Endodermal cell (in vitro differentiated cells): ENCODE data around the gene CASP2. TPM values are rescaled to one million over a fixed set of nuclear protein-coding genes. Genes with fewer than 3 reads are reported as not detected.

Experiments
- DNase-seq: peaks from one replicate; pipeline ENCODE4 v3.0.0-alpha.2; 2017
- H3K27ac ChIP-seq: 2 replicates; pipeline ENCODE4 v1.5.1; 2013; ENCODE audit warnings: mild to moderate bottlenecking, low read depth, low read length, moderate library complexity
- H3K27me3 ChIP-seq: 2 replicates; pipeline ENCODE4 v1.6.1; 2013; ENCODE audit warnings: mild to moderate bottlenecking, low read length, moderate library complexity; ENCODE audit not compliant: insufficient read depth, control insufficient read depth, poor library complexity, severe bottlenecking
- H3K36me3 ChIP-seq: 2 replicates; pipeline ENCODE4 v1.7.0; 2013; ENCODE audit warnings: mild to moderate bottlenecking, low read length, moderate library complexity; ENCODE audit not compliant: control insufficient read depth, insufficient read depth
- H3K4me1 ChIP-seq: one replicate; pipeline ENCODE4 v1.7.0; 2013; ENCODE audit warnings: low read length; ENCODE audit not compliant: control insufficient read depth, insufficient read depth
- H3K4me3 ChIP-seq: 2 replicates; pipeline ENCODE4 v1.5.1; 2013; ENCODE audit warnings: mild to moderate bottlenecking, low read length, moderate library complexity
- H3K9ac ChIP-seq: 2 replicates; pipeline ENCODE4 v1.6.1; 2013; ENCODE audit warnings: mild to moderate bottlenecking, low read length, moderate library complexity; ENCODE audit not compliant: poor library complexity, severe bottlenecking; ENCODE audit errors: extremely low read depth
- H3K9me3 ChIP-seq: 2 replicates; pipeline ENCODE4 v1.6.1; 2013; ENCODE audit warnings: mild to moderate bottlenecking, low read length, moderate library complexity; ENCODE audit not compliant: control insufficient read depth
- H3K27ac Mint-ChIP-seq: 2 replicates; pipeline ENCODE4 v1.8.0; 2020; ENCODE audit warnings: mixed read lengths
- H3K27me3 Mint-ChIP-seq: 2 replicates; pipeline ENCODE4 v1.8.0; 2021; ENCODE audit warnings: mild to moderate bottlenecking, mixed read lengths; ENCODE audit not compliant: insufficient read depth
- H3K36me3 Mint-ChIP-seq: 2 replicates; pipeline ENCODE4 v1.8.0; 2020; ENCODE audit warnings: low read depth, mixed read lengths
- H3K4me1 Mint-ChIP-seq: 2 replicates; pipeline ENCODE4 v1.8.0; 2020; ENCODE audit warnings: mixed read lengths
- H3K4me3 Mint-ChIP-seq: 2 replicates; pipeline ENCODE4 v1.8.0; 2020; ENCODE audit warnings: mild to moderate bottlenecking, moderate library complexity, mixed read lengths
- H3K9me3 Mint-ChIP-seq: 2 replicates; pipeline ENCODE4 v1.8.0; 2020; ENCODE audit warnings: mild to moderate bottlenecking, mixed read lengths
- WGBS, 2 experiments: methylation state at CpG; one replicate each; pipeline versions ENCODE4 v1.1.5 to v1.1.7; 2013; ENCODE audit warnings: missing lambda C conversion rate in 2 of 2, mixed read lengths in 1 of 2; ENCODE audit not compliant: insufficient coverage in 1 of 2, insufficient read length in 1 of 2; 5-methylcytosine and 5-hydroxymethylcytosine counted together
- total RNA-seq, 2 donors: library from RNA; stranded (reverse); fragmentation: NEBNext Ultra II Directional in 1 of 2; extraction: Animal tissue kit (Norgen Biotek cat#: 25700) in 1 of 2; gene quantifications; 2 replicates in 1 of 2; 3 replicates in 1 of 2; pipeline ENCODE4 v1.2.1, GENCODE V29; 2021
- TF ChIP-seq, protein P1 (sequence below): fragments of 200-600 bp; sonication (generic); conservative IDR thresholded peaks from 2 replicates; pipeline ENCODE4 v1.5.0; 2021; ENCODE audit warnings: antibody characterized with exemption, mild to moderate bottlenecking

CASP2 gene
- total RNA-seq, 2 donors from 2014 or later: 47.9 to 48.3 TPM

DNA sequence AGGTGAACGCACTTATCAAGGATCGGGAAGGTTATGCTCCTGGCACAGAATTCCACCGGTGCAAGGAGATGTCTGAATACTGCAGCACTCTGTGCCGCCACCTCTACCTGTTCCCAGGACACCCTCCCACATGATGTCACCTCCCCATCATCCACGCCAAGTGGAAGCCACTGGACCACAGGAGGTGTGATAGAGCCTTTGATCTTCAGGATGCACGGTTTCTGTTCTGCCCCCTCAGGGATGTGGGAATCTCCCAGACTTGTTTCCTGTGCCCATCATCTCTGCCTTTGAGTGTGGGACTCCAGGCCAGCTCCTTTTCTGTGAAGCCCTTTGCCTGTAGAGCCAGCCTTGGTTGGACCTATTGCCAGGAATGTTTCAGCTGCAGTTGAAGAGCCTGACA, 16.8 kb downstream of the CASP2 start:
- no peaks in the 10 kb centered on the region for H3K9me3 ChIP-seq
- no peak overlapping the region for H3K4me3 ChIP-seq
- Mint-ChIP-seq H3K4me1 (no peaks in the 10 kb centered on the region), H3K27ac (no peak overlapping the region), H3K27me3 (no peaks in the 10 kb centered on the region), H3K4me3 (no peak overlapping the region), H3K9me3 (no peaks in the 10 kb centered on the region), H3K36me3 (peaks cover 90% of the 10 kb centered on the region)
- no peak overlapping the region for H3K9ac ChIP-seq
- H3K27ac ChIP-seq: no peak overlapping the region
- no peaks in the 10 kb centered on the region for H3K4me1 ChIP-seq
- no peaks in the 10 kb centered on the region for H3K27me3 ChIP-seq
- DNase-seq: no peak
- 89 to 93% methylated on average over 5 to 6 of the region's 6 CpGs for WGBS, 2 experiments
- peaks cover 88% of the 10 kb centered on the region for H3K36me3 ChIP-seq
- TF ChIP-seq, protein P1, sequence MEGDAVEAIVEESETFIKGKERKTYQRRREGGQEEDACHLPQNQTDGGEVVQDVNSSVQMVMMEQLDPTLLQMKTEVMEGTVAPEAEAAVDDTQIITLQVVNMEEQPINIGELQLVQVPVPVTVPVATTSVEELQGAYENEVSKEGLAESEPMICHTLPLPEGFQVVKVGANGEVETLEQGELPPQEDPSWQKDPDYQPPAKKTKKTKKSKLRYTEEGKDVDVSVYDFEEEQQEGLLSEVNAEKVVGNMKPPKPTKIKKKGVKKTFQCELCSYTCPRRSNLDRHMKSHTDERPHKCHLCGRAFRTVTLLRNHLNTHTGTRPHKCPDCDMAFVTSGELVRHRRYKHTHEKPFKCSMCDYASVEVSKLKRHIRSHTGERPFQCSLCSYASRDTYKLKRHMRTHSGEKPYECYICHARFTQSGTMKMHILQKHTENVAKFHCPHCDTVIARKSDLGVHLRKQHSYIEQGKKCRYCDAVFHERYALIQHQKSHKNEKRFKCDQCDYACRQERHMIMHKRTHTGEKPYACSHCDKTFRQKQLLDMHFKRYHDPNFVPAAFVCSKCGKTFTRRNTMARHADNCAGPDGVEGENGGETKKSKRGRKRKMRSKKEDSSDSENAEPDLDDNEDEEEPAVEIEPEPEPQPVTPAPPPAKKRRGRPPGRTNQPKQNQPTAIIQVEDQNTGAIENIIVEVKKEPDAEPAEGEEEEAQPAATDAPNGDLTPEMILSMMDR: no peak

- no peaks in the 10 kb centered on the region for H3K4me1 Mint-ChIP-seq
- Histone ChIP-seq H3K4me3 (no peak overlapping the region), H3K9ac (no peak overlapping the region), H3K27me3 (no peaks in the 10 kb centered on the region), H3K4me1 (no peaks in the 10 kb centered on the region), H3K36me3 (peaks cover 84% of the 10 kb centered on the region), H3K9me3 (no peaks in the 10 kb centered on the region), H3K27ac (no peak overlapping the region)
- no peak overlapping the region for H3K4me3 Mint-ChIP-seq
- TF ChIP-seq, protein P1: peak; percentile 88
- H3K9me3 Mint-ChIP-seq: no peaks in the 10 kb centered on the region
- 86 to 87% methylated on average over 9 to 10 of the region's 10 CpGs for WGBS, 2 experiments
- peaks cover 84% of the 10 kb centered on the region for H3K36me3 Mint-ChIP-seq
- no peak overlapping the region for H3K27ac Mint-ChIP-seq
- DNase-seq: peak; percentile 92
- H3K27me3 Mint-ChIP-seq: no peaks in the 10 kb centered on the region
Observed at GRCh38 chr7:143305423-143306070, 17.4 kb downstream of the CASP2 start.

- Histone ChIP-seq H3K4me3 (no peak overlapping the region), H3K4me1 (no peaks in the 10 kb centered on the region), H3K9ac (no peak overlapping the region), H3K36me3 (peaks cover 55% of the 10 kb centered on the region), H3K9me3 (no peaks in the 10 kb centered on the region), H3K27me3 (no peaks in the 10 kb centered on the region), H3K27ac (no peak overlapping the region)
- Mint-ChIP-seq H3K27me3 (no peaks in the 10 kb centered on the region), H3K27ac (no peak overlapping the region), H3K9me3 (no peaks in the 10 kb centered on the region), H3K36me3 (peaks cover 58% of the 10 kb centered on the region), H3K4me1 (no peaks in the 10 kb centered on the region), H3K4me3 (no peak overlapping the region)
- 67 to 90% methylated on average over 1 to 2 of the region's 2 CpGs for WGBS, 2 experiments
- no peak for DNase-seq
- TF ChIP-seq, protein P1: no peak
Observed at GRCh38 chr7:143308632-143309031, 20.5 kb downstream of the CASP2 start.
